ENCODE measurements around the gene PIK3R2. TPM values are rescaled to one million over a fixed set of nuclear protein-coding genes. Genes with fewer than 3 reads are reported as not detected.

Gene PIK3R2
- total RNA-seq, 1 experiment from 2014 or later: 37.6 TPM

GRCh38 chr19:18203408-18203862 is 50.5 kb downstream of the PIK3R2 start:
- CTCF ChIA-PET: interaction anchor here (1.0 kb wide), 1 partner anchor 90 kb away, joined by 3 read pairs; no protein-coding TSS in a partner anchor
- Histone ChIP-seq H3K36me3 (ENCODE audit: control insufficient read depth, insufficient read depth, low read length) (no peaks in the 10 kb centered on the region; the same call in 1 of the 2 replicates), H3K4me1 (ENCODE audit: control insufficient read depth, insufficient read depth, low read length) (peaks cover 3% of the 10 kb centered on the region; the same call in 1 of the 2 replicates), H3K27ac (ENCODE audit: low read length) (no peak overlapping the region), H3K9me3 (ENCODE audit: control insufficient read depth, insufficient read depth, low read depth, low read length) (no peaks in the 10 kb centered on the region), H3K4me3 (ENCODE audit: low read depth in 2 of 2, low read length in 2 of 2) (peak overlapping the region; percentile 54 to 59), H3K27me3 (ENCODE audit: control insufficient read depth, insufficient read depth, low read length) (no peaks in the 10 kb centered on the region)
- DNase-seq (ENCODE audit: low read depth, low spot score) (no peak), ATAC-seq (peak; percentile 19)
- in situ Hi-C loops (cut with HindIII; ENCODE audit: low pct_unique_long_range_greater_than_20kb, low sequenced_read_pairs) (no loop called here), intact Hi-C loops (cut with micrococcal nuclease; ENCODE audit: unreplicated experiment) (no loop called here)
- POLR2A ChIA-PET: interaction anchor here (0.5 kb wide), 1 partner anchor 66 kb away, joined by 11 read pairs; no protein-coding TSS in a partner anchor
- BruUV-seq (replicated peaks): no TSS peak
- TF ChIP-seq POLR2AphosphoS5 (IDR thresholded peaks at IDR 0.05; ENCODE audit: low read depth, low read length): no peak
- TF ChIP-seq, protein P1, sequence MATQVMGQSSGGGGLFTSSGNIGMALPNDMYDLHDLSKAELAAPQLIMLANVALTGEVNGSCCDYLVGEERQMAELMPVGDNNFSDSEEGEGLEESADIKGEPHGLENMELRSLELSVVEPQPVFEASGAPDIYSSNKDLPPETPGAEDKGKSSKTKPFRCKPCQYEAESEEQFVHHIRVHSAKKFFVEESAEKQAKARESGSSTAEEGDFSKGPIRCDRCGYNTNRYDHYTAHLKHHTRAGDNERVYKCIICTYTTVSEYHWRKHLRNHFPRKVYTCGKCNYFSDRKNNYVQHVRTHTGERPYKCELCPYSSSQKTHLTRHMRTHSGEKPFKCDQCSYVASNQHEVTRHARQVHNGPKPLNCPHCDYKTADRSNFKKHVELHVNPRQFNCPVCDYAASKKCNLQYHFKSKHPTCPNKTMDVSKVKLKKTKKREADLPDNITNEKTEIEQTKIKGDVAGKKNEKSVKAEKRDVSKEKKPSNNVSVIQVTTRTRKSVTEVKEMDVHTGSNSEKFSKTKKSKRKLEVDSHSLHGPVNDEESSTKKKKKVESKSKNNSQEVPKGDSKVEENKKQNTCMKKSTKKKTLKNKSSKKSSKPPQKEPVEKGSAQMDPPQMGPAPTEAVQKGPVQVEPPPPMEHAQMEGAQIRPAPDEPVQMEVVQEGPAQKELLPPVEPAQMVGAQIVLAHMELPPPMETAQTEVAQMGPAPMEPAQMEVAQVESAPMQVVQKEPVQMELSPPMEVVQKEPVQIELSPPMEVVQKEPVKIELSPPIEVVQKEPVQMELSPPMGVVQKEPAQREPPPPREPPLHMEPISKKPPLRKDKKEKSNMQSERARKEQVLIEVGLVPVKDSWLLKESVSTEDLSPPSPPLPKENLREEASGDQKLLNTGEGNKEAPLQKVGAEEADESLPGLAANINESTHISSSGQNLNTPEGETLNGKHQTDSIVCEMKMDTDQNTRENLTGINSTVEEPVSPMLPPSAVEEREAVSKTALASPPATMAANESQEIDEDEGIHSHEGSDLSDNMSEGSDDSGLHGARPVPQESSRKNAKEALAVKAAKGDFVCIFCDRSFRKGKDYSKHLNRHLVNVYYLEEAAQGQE (IDR thresholded peaks at IDR 0.05; ENCODE audit: insufficient read depth in 1 of 2, low read depth in 2 of 2, low read length in 1 of 2): no peak

- ChIA-PET CTCF (interaction anchor here (1.0 kb wide), 1 partner anchor 91 kb away, joined by 3 read pairs; no protein-coding TSS in a partner anchor), POLR2A (interaction anchor here (0.5 kb wide), 1 partner anchor 65 kb away, joined by 11 read pairs; no protein-coding TSS in a partner anchor)
- ATAC-seq (peak; percentile 97), DNase-seq (ENCODE audit: low read depth, low spot score) (peak; percentile 98)
- in situ Hi-C loops (cut with HindIII; ENCODE audit: low pct_unique_long_range_greater_than_20kb, low sequenced_read_pairs): no loop called here
- no TSS peak for BruUV-seq (replicated peaks)
- Histone ChIP-seq H3K27ac (ENCODE audit: low read length) (peak within 1 kb of the TSS; percentile 83), H3K4me3 (ENCODE audit: low read depth in 2 of 2, low read length in 2 of 2) (peak within 1 kb of the TSS; percentile 81 to 90), H3K36me3 (ENCODE audit: control insufficient read depth, insufficient read depth, low read length) (no peaks in the 10 kb centered on the region; the same call in 1 of the 2 replicates), H3K27me3 (ENCODE audit: control insufficient read depth, insufficient read depth, low read length) (no peaks in the 10 kb centered on the region), H3K9me3 (ENCODE audit: control insufficient read depth, insufficient read depth, low read depth, low read length) (no peaks in the 10 kb centered on the region), H3K4me1 (ENCODE audit: control insufficient read depth, insufficient read depth, low read length) (peaks cover 3% of the 10 kb centered on the region; the same call in 1 of the 2 replicates)
- TF ChIP-seq POLR2AphosphoS5 (IDR thresholded peaks at IDR 0.05; ENCODE audit: low read depth, low read length) (no peak), TCF7L2 (IDR thresholded peaks at IDR 0.05; ENCODE audit: low read depth, low read length) (no peak)
- intact Hi-C loops (cut with micrococcal nuclease; ENCODE audit: unreplicated experiment): no loop called here
Measured at GRCh38 chr19:18203863-18204393, 51.0 kb downstream of the PIK3R2 start, which contains the start of gene RAB3A. TSS of gene RAB3A (minus strand) at chr19:18204042. CDS start at chr19:18202740, 1,302 bp downstream.

DNA sequence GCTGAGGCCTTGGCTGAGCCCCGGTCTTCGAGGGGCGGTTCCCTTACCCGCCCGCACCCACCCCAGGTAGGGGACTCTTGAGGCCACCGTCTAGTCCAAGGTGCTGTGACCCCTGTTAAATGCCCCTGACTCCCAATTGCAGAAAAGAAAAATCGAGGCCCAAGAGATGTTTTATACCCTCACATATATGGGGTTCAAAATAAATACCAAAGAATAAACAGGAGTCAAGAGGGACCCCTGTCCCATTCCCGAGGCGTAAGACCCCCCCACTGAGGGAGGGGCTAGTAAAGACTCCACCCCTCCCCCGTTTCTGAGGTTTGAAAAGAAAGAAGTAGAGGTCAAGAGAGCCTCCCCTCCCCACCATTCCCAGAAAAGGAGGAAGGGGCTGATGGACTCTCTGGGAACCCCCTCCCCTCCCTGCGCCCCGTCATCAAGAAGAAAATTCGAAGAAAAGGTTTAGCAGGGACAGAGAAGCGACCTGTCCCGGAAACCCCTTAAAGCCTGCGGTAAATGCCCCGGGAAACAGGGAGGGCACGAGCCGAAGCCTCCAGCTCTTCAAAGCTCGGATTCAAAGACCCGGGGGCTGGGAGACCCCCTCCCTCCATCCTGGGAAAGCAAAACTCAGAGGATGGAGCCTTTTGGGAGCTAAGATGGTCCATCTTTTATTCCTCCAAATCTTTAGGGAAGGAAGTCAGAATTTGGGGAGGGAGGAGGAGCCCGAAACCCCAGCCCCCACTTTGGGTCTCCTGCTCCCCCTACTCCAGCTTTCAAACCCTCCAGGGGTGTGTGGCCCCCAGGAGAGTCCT is 51.6 kb downstream of the PIK3R2 start:
- ChIA-PET CTCF (interaction anchor here (1.0 to 1.2 kb wide), 2 partner anchors 48 to 91 kb away, joined by 3 to 4 read pairs; no protein-coding TSS in a partner anchor), POLR2A (no interaction called here)
- H3K27ac ChIP-seq (ENCODE audit: low read length): peak overlapping the region; percentile 83
- ATAC-seq (peak; percentile 36), DNase-seq (ENCODE audit: low read depth, low spot score) (no peak)
- 0 out of 2 replicates have a peak, but pooled peaks have one; percentile 2 for TF ChIP-seq SIN3A (IDR thresholded peaks at IDR 0.05; ENCODE audit: borderline replicate concordance, insufficient read depth, low read depth, low read length)
- TF ChIP-seq POLR2AphosphoS5 (IDR thresholded peaks at IDR 0.05; ENCODE audit: low read depth, low read length): no peak
- BruUV-seq (replicated peaks): TSS peak; percentile 70
- H3K4me1 ChIP-seq (ENCODE audit: control insufficient read depth, insufficient read depth, low read length): peaks cover 3% of the 10 kb centered on the region; the same call in 1 of the 2 replicates
- peak overlapping the region; percentile 81 to 90 for H3K4me3 ChIP-seq (ENCODE audit: low read depth in 2 of 2, low read length in 2 of 2)
- H3K36me3 ChIP-seq (ENCODE audit: control insufficient read depth, insufficient read depth, low read length): no peaks in the 10 kb centered on the region; the same call in 1 of the 2 replicates
- in situ Hi-C loops (cut with HindIII; ENCODE audit: low pct_unique_long_range_greater_than_20kb, low sequenced_read_pairs): no loop called here
- intact Hi-C loops (cut with micrococcal nuclease; ENCODE audit: unreplicated experiment): loop anchor here (5.0 kb wide), 1 partner anchor 48 kb away; no protein-coding TSS in a partner anchor
- no peaks in the 10 kb centered on the region for H3K9me3 ChIP-seq (ENCODE audit: control insufficient read depth, insufficient read depth, low read depth, low read length)
- no peaks in the 10 kb centered on the region for H3K27me3 ChIP-seq (ENCODE audit: control insufficient read depth, insufficient read depth, low read length)

All from Panc1 (cell line).